Measurements from ENCODE around the gene GCNT1. TPM values are rescaled to one million over a fixed set of nuclear protein-coding genes. Genes with fewer than 3 reads are reported as not detected.
"Not testable (repeated sequence)": the region's sequence is repeated elsewhere in the genome, so short reads cannot be mapped to it uniquely, and the experiment has no call there.

The GCNT1 gene
- total RNA-seq, 1 donor from 2014 or later: 9.9 TPM

DNA sequence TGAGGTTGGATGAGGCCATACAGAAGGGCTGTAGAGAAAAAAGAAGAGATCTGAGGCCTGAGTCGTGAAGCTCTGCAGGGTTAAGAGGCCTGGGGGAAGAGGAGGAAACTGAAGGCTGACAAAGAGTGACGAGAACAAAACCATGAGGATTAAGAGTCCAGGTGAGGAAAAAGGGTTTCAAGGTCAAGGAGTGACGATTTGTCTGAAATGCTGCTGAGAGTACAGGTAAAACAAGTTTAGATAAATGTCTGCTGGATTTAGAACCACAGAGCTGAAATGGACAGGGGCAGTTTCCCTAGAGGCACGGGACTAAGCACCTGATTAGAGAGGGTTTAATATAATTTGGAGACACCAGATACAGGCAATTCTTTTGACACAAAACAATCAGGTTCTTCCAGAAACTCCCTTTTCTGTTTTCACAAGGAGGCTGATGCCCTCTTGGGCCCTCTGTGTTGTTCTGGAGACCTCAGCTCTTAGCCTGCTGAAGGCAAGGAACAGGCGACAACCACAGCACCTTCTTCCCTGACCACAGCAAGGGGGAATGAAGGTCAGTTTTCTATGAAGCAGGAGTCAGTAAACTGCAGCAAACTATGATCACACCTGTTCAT lies 14.6 kb upstream of the GCNT1 start:
- DNase-seq: no peak

DNA sequence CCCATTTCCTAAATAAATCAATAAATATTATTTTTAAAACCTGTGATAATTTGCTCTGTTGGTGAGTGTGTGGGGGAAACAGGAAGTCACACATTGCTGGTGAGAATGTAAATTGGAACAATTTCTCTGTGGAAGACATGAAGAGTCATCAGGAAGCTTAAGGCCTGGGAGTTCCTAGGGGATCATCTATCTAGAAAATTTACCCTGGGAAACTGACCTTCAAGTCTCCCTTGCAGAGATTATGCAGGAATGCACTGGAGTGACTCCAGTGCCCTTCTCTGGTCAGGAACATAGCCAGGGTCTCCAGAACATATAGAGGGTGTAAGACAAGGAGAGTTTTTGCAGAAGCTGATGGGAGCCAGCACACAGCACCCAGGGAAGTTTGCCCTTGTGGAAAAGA lies 13.0 kb upstream of the GCNT1 start:
- no peak for DNase-seq

DNA sequence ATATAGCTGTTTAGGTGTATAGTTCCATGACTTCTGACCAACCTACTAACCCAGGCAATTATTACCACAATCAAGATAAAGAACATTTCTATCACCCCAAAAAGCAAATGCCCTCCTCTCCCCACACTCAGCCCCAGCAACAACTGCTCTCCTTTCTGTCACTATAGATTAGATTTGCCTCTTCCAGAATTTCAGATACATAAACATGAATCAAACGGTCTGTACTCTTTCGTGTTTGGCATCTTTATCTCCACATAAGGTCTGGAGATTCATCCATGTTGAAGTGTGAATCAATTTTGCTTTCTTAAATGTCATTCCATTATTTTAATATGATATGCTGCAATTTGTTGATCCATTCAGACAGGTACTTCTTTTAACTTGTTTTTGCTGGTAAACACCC lies 10.5 kb upstream of the GCNT1 start:
- no peak for DNase-seq

DNA sequence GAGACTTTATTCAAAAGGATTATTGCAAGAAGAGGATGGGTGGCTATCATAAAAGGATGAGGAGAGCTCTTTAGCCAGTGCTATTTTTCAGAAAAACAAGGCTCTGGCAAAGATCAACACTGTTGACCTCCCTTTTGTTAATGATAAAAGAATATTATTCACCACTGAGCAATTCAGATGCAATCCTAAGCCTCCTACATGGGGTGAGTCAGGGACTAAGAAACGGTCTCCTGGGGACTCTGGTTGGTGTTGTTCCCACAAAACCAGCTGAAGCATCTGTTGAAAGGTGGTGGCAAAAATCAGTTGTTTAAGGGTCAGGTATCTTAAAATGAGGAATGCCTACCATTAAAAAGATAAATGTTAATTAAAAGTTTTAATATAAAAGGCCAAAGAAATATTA lies 7.7 kb upstream of the GCNT1 start:
- DNase-seq: peak; percentile 13

- no peak for DNase-seq
These were observed 6.1 kb upstream of the GCNT1 start for GRCh38 chr9:76452839-76453238.

DNA sequence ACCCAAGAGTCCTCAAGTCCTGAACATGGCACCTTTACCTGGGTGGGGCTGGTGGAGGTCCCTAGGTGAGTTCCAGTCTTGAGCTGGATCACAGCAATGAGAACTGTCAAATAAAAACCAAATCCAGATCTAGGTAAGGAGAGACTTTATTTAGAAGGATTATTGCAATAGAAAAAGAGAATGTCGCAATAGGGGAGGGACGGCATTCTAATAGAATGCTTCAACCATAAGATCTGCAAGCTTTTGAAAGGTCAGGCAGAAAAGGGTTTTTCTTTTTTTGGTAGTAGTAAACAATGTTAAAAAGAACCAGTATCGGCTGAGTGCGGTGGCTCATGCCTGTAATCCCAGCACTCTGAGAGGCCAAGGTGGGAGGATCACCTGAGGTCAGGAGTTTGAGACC lies 5.2 kb upstream of the GCNT1 start:
- no peak for DNase-seq

DNA sequence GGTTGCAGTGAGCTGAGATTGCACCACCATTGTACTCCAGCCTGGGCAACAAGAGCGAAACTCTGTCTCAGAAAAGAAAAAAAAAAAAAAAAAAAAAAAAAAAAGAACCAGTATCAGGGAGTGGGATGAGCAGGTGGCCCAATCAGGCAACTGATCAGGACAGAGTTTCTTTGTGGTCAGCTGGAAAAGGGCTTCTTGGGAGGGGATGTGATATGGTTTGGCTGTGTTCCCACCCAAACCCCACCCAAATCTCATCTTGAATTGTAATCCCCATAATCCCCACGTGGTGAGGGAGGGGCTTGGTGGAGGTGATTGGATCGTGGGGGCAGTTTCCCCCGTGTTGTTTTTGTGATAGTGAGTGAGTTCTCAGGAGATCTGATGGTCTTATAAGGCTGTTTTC lies 4.7 kb upstream of the GCNT1 start:
- DNase-seq: no peak

DNA sequence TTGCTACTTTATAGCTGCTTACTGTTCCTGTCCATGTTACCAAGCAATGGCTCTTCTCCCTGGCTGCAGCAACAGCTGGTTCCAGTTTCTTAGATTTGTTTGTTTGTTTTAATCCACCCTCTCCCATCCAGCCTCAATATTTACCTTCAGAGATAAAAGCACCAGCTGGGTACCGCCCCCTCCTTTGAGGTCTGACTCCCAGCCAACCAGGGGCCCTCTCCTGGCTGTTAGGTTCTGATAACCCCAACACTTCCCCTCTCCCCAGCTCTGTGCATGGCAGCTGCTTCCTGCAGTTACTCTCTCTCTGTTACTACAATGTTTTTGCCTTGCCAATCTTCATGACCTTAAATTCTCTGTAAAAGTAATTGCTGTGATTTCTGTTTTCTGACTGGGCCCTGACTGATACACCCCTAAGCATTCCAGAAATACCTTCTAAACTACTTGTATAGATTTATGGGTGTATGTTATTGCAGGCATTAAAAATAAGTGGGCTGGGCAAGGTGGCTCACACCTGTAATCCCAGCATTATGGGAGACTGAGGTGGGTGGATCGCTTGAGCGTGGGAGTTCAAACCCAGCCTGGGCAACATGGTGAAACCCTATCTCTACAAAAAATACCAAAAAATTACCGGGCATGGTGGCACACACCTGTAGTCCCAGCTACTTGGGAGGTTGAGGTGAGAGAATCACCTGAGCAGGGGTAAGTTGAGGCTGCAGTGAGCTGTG lies 2.6 kb upstream of the GCNT1 start:
- DNase-seq: peak; percentile 96

DNA sequence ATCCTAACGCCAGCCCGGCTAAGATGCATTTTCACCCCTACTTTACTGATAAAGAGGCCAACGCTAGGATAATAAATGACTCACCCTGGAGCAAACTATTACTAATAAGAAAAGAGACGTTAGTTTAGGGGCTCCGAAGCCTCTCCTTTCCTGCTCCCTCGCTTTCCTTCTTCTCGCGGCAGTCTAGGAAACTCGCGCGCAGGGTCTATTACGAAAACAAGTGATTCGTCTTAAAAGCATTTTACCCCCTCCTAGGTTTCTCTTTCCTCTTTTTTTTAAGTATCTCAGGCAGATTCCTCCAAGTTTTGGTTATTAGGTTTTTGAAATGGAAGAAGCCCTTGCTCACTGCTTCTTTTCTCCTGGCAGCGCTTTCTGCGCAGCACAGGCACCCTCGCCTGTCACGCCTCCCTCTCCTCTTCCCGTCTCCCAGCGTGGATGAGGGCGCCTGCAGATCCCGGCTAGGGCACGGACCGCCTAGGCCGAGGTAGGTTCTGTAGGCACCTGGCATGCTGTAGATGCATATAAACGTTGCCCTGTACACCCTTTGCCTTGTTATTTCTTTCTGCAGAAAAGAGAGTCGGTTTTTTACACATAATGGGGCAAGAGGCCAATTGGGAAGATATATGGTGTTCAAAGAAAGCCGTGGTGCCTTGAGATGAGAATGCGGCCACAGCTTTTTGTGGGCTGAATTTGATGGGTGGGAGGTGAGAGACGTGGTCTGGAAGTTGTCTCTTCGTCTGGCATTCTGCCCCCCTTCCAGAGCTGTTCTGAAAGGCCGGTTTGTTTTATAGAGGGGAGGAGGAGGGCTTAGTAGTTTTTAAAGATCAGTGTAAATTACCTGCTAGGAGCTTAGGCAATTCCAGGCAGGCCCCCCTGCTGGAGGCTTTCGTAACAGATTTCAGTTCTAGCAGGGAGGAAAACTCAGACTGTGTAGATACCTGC lies 983 bp downstream of the GCNT1 start:
- DNase-seq: peak; percentile 60

- DNase-seq: no peak
These were observed 3.1 kb downstream of the GCNT1 start for GRCh38 chr9:76462126-76462525.

GRCh38 chr9:76463211-76463610 lies 4.2 kb downstream of the GCNT1 start:
- DNase-seq: no peak

DNA sequence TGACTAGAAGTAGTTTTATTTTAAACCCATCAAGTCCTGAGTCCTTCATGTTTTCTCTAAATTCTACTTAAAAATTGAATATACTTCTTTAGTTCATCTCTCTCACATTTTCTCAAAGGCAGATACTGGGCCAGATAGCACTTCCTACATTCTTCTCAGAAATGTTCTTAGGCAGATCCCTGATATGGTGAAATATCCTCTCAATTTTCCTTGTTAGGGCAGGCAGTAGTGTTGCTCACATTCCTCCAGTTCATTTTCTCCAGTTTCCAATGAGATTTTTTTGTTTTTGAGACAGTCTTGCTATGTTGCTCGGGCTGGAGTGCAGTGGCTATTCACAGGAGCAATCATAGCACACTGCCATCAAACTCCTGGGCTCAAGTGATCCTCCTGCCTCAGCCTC lies 5.7 kb downstream of the GCNT1 start:
- no peak for DNase-seq

GRCh38 chr9:76465442-76466298 lies 6.7 kb downstream of the GCNT1 start:
- no peak for DNase-seq

GRCh38 chr9:76466299-76466605 lies 7.3 kb downstream of the GCNT1 start:
- no peak for DNase-seq

GRCh38 chr9:76474419-76474818 lies 15.4 kb downstream of the GCNT1 start:
- DNase-seq: no peak

DNA sequence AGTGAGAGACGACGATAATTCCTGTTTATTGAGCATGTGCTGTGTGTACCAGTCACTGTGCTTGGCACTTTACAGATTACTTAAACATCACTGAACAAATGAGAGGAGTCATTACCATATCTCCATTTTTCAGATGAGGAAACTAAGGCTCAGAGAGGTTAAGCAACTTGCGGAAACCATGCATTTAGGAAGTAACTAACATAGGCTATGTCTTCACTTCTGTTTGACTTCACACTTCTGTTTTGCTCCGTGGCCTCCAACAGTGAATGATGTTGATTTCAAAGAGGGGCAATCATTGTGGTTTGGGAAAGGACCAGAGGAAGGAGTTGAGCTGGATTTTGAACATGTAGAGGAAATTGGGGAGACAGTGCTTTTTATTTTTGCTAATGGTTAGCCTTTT lies 16.7 kb downstream of the GCNT1 start:
- no peak for DNase-seq

DNA sequence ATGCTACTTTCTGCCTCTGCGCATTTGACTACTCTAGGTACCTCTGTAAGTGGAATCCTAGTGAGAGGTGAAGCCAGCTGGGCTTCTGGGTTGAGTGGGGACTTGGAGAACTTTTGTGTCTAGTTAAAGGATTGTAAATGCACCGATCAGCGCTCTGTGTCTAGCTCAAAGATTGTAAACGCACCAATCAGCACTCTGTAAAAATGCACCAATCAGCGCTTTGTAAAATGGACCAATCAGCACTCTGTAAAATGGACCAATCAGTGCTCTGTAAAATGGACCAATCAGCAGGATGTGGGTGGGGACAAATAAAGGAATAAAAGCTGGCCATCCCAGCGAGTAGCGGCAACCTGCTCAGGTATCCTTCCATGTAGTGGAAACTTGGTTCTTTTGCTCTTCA lies 18.8 kb downstream of the GCNT1 start:
- not testable (repeated sequence) for DNase-seq

DNA sequence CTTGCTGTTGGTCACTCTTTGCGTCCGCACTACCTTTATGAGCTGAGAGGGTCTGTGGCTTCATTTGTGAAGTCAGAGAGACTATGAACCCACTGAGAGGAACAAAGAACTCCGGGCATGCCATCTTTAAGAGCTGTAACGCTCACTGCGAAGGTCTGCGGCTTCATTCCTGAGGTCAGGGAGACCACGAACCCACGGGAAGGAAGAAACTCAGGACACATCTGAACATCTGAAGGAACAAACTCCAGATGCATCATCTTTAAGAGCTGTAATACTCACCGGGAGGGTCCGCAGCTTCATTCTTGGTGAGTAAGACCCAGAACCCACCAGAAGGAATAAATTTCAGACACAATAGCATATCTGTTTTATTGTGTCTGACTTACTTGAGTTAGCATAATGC lies 19.2 kb downstream of the GCNT1 start:
- no peak for DNase-seq

- DNase-seq: not testable (repeated sequence)
These were observed 20.4 kb downstream of the GCNT1 start for GRCh38 chr9:76479337-76479736.

DNA sequence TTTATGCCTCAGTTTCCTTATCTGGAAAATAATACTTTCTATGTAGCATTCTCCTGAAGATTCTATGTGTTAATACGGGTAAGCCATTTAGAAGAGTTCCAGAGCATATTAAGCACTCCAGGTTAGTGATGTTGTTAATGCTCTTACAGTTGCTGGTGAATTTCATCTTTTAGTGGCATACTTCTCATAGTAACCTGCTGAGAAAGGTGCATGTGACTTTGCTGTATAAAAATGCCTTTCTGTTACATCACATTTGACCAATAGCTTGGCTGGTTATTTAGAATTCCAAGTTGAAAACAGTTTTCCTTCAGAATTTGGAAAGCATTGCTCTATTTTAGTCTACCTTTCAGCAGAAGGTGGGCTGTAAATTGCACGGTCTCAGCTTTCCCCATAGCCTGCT lies 27.2 kb downstream of the GCNT1 start:
- no peak for DNase-seq

- DNase-seq: peak; percentile 68
These were observed 31.4 kb downstream of the GCNT1 start for GRCh38 chr9:76490249-76490990.

DNA sequence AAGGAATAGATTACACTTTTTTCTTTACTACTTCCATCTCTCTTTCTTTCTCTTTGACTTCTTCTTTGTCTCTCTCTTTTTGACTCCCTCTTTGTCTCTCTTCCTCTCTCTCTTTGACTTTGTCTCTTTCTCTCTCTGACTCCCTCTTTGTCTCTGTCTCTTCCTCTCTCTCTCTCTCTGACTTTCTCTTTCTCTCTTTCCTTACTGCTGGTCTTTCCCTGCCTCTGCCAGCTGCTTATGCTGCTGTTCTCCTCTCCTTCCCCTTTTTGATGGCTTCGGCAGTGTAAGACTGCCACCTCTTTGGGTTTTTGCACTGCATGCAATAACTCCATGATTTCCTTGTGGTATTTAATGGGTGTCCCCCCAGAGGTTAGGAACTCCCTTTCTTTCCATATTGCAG lies 32.1 kb downstream of the GCNT1 start:
- DNase-seq: not testable (repeated sequence)
